MM.1S (cell line): Measurements from ENCODE around the gene PALM2AKAP2.

Experiments
- CTCF ChIP-seq: fragments of 300-600 bp; sonication (generic); IDR thresholded peaks from 2 replicates; pipeline ENCODE4 v1.5.1; 2016; ENCODE audit warnings: antibody characterized with exemption, low read length, mixed read lengths
- EZH2 ChIP-seq: fragments of 300-600 bp; sonication (generic); optimal IDR thresholded peaks from 2 replicates; pipeline ENCODE3; 2017; ENCODE audit warnings: low read depth, mild to moderate bottlenecking, antibody characterized with exemption, low read length, mixed read lengths
- EZH2phosphoT487 ChIP-seq: fragments of 300-600 bp; sonication (generic); IDR thresholded peaks from 2 replicates; pipeline ENCODE4 v1.6.1; 2018; ENCODE audit warnings: antibody characterized with exemption, low read length

- TF ChIP-seq CTCF = no peak
- TF ChIP-seq EZH2 = no peak
- TF ChIP-seq EZH2phosphoT487 = no peak
These were observed 26.7 kb upstream of the PALM2AKAP2 start for GRCh38 chr9:109753308-109753707.
